HG03460 (cell line): ENCODE results near the gene LRIG3.
"Not testable (repeated sequence)": the region's sequence is repeated elsewhere in the genome, so short reads cannot be mapped to it uniquely, and the experiment has no call there.

ENCODE experiments used
- ATAC-seq: cut with Tn5 transposase; IDR thresholded peaks from one replicate; pipeline ENCODE4 v1.9.1; 2021; ENCODE audit not compliant: unreplicated experiment

LRIG3 gene

GRCh38 chr12:58905422-58905821, 14.9 kb downstream of the LRIG3 start:
- ATAC-seq: no peak

GRCh38 chr12:58902726-58903125, 17.6 kb downstream of the LRIG3 start:
- ATAC-seq: not testable (repeated sequence)

GRCh38 chr12:58901664-58902063, 18.6 kb downstream of the LRIG3 start:
- ATAC-seq: no peak

- ATAC-seq: no peak
These were observed 22.3 kb downstream of the LRIG3 start for GRCh38 chr12:58897969-58898368.

- no peak for ATAC-seq
These were observed 24.0 kb downstream of the LRIG3 start for GRCh38 chr12:58896278-58896677.

- no peak for ATAC-seq
These were observed 25.3 kb downstream of the LRIG3 start for GRCh38 chr12:58895053-58895452.

- no peak for ATAC-seq
These were observed 26.3 kb downstream of the LRIG3 start for GRCh38 chr12:58894040-58894439.

GRCh38 chr12:58893495-58893894, 26.8 kb downstream of the LRIG3 start:
- no peak for ATAC-seq

GRCh38 chr12:58889557-58889956, 30.7 kb downstream of the LRIG3 start:
- ATAC-seq: no peak

- ATAC-seq: no peak
These were observed 32.0 kb downstream of the LRIG3 start for GRCh38 chr12:58888131-58888783.

GRCh38 chr12:58887068-58887467, 33.2 kb downstream of the LRIG3 start:
- ATAC-seq: no peak

GRCh38 chr12:58886474-58886873, 33.8 kb downstream of the LRIG3 start:
- ATAC-seq: no peak

- ATAC-seq: no peak
These were observed 35.4 kb downstream of the LRIG3 start for GRCh38 chr12:58884916-58885315.

GRCh38 chr12:58883576-58884334, 36.5 kb downstream of the LRIG3 start:
- no peak for ATAC-seq

GRCh38 chr12:58882826-58883225, 37.5 kb downstream of the LRIG3 start:
- no peak for ATAC-seq

GRCh38 chr12:58881816-58882215, 38.5 kb downstream of the LRIG3 start:
- no peak for ATAC-seq

- no peak for ATAC-seq
These were observed 39.7 kb downstream of the LRIG3 start for GRCh38 chr12:58880639-58881038.

- ATAC-seq: no peak
These were observed 43.0 kb downstream of the LRIG3 start for GRCh38 chr12:58877243-58877743.

GRCh38 chr12:58873496-58873895, 46.8 kb downstream of the LRIG3 start:
- ATAC-seq: no peak

GRCh38 chr12:58871556-58871955, 48.7 kb downstream of the LRIG3 start:
- ATAC-seq: no peak

- no peak for ATAC-seq
These were observed 49.7 kb downstream of the LRIG3 start for GRCh38 chr12:58870595-58870994.

GRCh38 chr12:58860788-58861240, 59.5 kb downstream of the LRIG3 start:
- no peak for ATAC-seq
